Testis (tissue), 5 donors: ENCODE measurements around the gene LRRC37A2. TPM values are rescaled to one million over a fixed set of nuclear protein-coding genes. Genes with fewer than 3 reads are reported as not detected.
"Not testable (repeated sequence)": the region's sequence is repeated elsewhere in the genome, so short reads cannot be mapped to it uniquely, and the experiment has no call there.

ENCODE experiments used
- DNase-seq: peaks from one replicate; pipeline ENCODE4 v3.0.0-alpha.2; 2019
- H3K27ac ChIP-seq, 2 donors: fragments of 200-600 bp; sonication (generic); one replicate each; pipeline ENCODE4 v1.5.1; 2019
- H3K27me3 ChIP-seq: fragments of 200-600 bp; sonication (generic); one replicate; pipeline ENCODE4 v1.5.1; 2019
- H3K36me3 ChIP-seq: fragments of 200-600 bp; sonication (generic); one replicate; pipeline ENCODE4 v1.5.1; 2017; ENCODE audit warnings: low read depth; ENCODE audit errors: missing control alignments
- H3K4me1 ChIP-seq: fragments of 200-600 bp; sonication (generic); one replicate; pipeline ENCODE4 v1.5.1; 2019
- H3K4me3 ChIP-seq, 2 donors: fragments of 200-600 bp; sonication (generic); one replicate each; pipeline ENCODE4 v1.5.1; 2017 to 2019
- H3K9me3 ChIP-seq: fragments of 200-600 bp; sonication (generic); one replicate; pipeline ENCODE4 v1.5.1; 2017
- WGBS, 2 donors: methylation state at CpG; one replicate each; pipeline ENCODE4 v1.1.5; 2018; 5-methylcytosine and 5-hydroxymethylcytosine counted together
- intact Hi-C: fragments of 100-400 bp; cut with DNase I; formaldehyde crosslinking; loops from one replicate; pipeline ENCODE4 v1.15.1; 2023; ENCODE audit warnings: low total_unique reads
- long read RNA-seq, 2 donors: transcript quantifications; one replicate each; lab custom pipeline, GENCODE V29; 2026
- polyA plus RNA-seq: library from polyadenylated mRNA; stranded (reverse); fragments of 350-450 nt; fragmentation: Illumina TruSeq; extraction: RNeasy Lipid Tissue Mini Kit (QIAGEN cat#74804); gene quantifications from one replicate; pipeline ENCODE4 v1.2.3, GENCODE V29; 2014; ENCODE audit warnings: low read depth, low replicate concordance; ENCODE audit not compliant: insufficient read depth
- total RNA-seq, 2 donors: library from RNA; depleted of rRNA; stranded (reverse); fragments of >200 nt; gene quantifications; one replicate each; pipeline ENCODE4 v1.2.3, GENCODE V29; 2016

Gene LRRC37A2
- total RNA-seq (10 to 100 TPM; 25.0 to 62.0 TPM), polyA plus RNA-seq (18.0 TPM)
- long read RNA-seq, donor 1, transcript LRRC37A2-202 (6 exons, 3,082 nt): major isoform, 6 of 17 reads
- long read RNA-seq, donor 1, partial matches to known transcripts: 5 of 17 reads
- long read RNA-seq, donor 1, other reads (novel, unspliced or antisense): 6 of 17 reads
- long read RNA-seq, donor 2, transcript LRRC37A2-202 (6 exons, 3,082 nt): major isoform, 5 of 5 reads
- long read RNA-seq, donor 2, partial matches to known transcripts: 0 of 5 reads
- long read RNA-seq, donor 2, other reads (novel, unspliced or antisense): 0 of 5 reads

GRCh38 chr17:46512168-46512567 lies at the start of gene LRRC37A2:
Gene LRRC37A2, plus strand, starts transcription at chr17:46512468. Its CDS starts 245 bp downstream, at chr17:46512713.
- H3K9me3 ChIP-seq, intact Hi-C loops, H3K27me3 ChIP-seq, H3K4me1 ChIP-seq, H3K27ac ChIP-seq, H3K36me3 ChIP-seq, H3K4me3 ChIP-seq, DNase-seq: not testable (repeated sequence)
- 82 to 100% methylated on average over 3 of the region's 11 CpGs for WGBS, 2 donors

GRCh38 chr17:46467618-46468017 lies 44.6 kb upstream of the LRRC37A2 start:
- H3K9me3 ChIP-seq, intact Hi-C loops, DNase-seq, H3K4me3 ChIP-seq, H3K36me3 ChIP-seq, H3K27me3 ChIP-seq, H3K4me1 ChIP-seq, H3K27ac ChIP-seq: not testable (repeated sequence)
- WGBS, 2 donors: 76 to 83% methylated on average over 2 to 3 of the region's 5 CpGs

GRCh38 chr17:46474489-46474888 lies 37.8 kb upstream of the LRRC37A2 start:
- no CpG with 5 or more reads among the region's 3 CpGs for WGBS, 2 donors
- H3K27ac ChIP-seq, H3K4me3 ChIP-seq, intact Hi-C loops, H3K36me3 ChIP-seq, H3K4me1 ChIP-seq, H3K27me3 ChIP-seq, H3K9me3 ChIP-seq, DNase-seq: not testable (repeated sequence)

- 70 to 100% methylated on average over 1 to 2 of the region's 2 CpGs for WGBS, 2 donors
- H3K4me1 ChIP-seq, H3K27ac ChIP-seq, H3K36me3 ChIP-seq, DNase-seq, H3K4me3 ChIP-seq, intact Hi-C loops, H3K9me3 ChIP-seq, H3K27me3 ChIP-seq: not testable (repeated sequence)
Observed at GRCh38 chr17:46475583-46475982, 36.7 kb upstream of the LRRC37A2 start.

- WGBS, 2 donors: no CpG with 5 or more reads among the region's 3 CpGs
- H3K4me1 ChIP-seq, intact Hi-C loops, H3K27ac ChIP-seq, H3K9me3 ChIP-seq, H3K27me3 ChIP-seq, H3K36me3 ChIP-seq, DNase-seq, H3K4me3 ChIP-seq: not testable (repeated sequence)
Observed at GRCh38 chr17:46478823-46479222, 33.4 kb upstream of the LRRC37A2 start.

- H3K27me3 ChIP-seq, intact Hi-C loops, H3K27ac ChIP-seq, H3K4me3 ChIP-seq, DNase-seq, H3K4me1 ChIP-seq, H3K9me3 ChIP-seq, H3K36me3 ChIP-seq: not testable (repeated sequence)
- no CpG with 5 or more reads among the region's 2 CpGs for WGBS, 2 donors
Observed at GRCh38 chr17:46481310-46481709, 31.0 kb upstream of the LRRC37A2 start.

GRCh38 chr17:46492021-46492420 lies 20.2 kb upstream of the LRRC37A2 start:
- H3K4me3 ChIP-seq, H3K9me3 ChIP-seq, DNase-seq, H3K36me3 ChIP-seq, intact Hi-C loops, H3K27ac ChIP-seq, H3K4me1 ChIP-seq, H3K27me3 ChIP-seq: not testable (repeated sequence)
- WGBS, 2 donors: 91 to 92% methylated on average over 12 of the region's 16 CpGs

GRCh38 chr17:46499437-46500139 lies 12.7 kb upstream of the LRRC37A2 start:
- H3K36me3 ChIP-seq, intact Hi-C loops, H3K9me3 ChIP-seq, H3K27me3 ChIP-seq, H3K4me3 ChIP-seq, H3K4me1 ChIP-seq, DNase-seq, H3K27ac ChIP-seq: not testable (repeated sequence)
- no CpG with 5 or more reads among the region's 6 CpGs for WGBS, 2 donors

GRCh38 chr17:46505896-46506295 lies 6.4 kb upstream of the LRRC37A2 start:
- H3K36me3 ChIP-seq, H3K9me3 ChIP-seq, H3K27me3 ChIP-seq, intact Hi-C loops, DNase-seq, H3K27ac ChIP-seq, H3K4me3 ChIP-seq, H3K4me1 ChIP-seq: not testable (repeated sequence)
- 98 to 100% methylated on average over 4 to 7 of the region's 7 CpGs for WGBS, 2 donors

GRCh38 chr17:46534716-46535115 lies 22.4 kb downstream of the LRRC37A2 start:
- H3K27ac ChIP-seq, H3K4me1 ChIP-seq, H3K27me3 ChIP-seq, H3K36me3 ChIP-seq, H3K9me3 ChIP-seq, H3K4me3 ChIP-seq, intact Hi-C loops, DNase-seq: not testable (repeated sequence)
- 92 to 96% methylated on average over 19 to 22 of the region's 22 CpGs for WGBS, 2 donors

GRCh38 chr17:46548607-46549006 lies 36.3 kb downstream of the LRRC37A2 start:
- H3K27ac ChIP-seq, DNase-seq: not testable (repeated sequence)

GRCh38 chr17:46559155-46559554 lies 46.9 kb downstream of the LRRC37A2 start:
- H3K4me1 ChIP-seq, H3K36me3 ChIP-seq, H3K27ac ChIP-seq, H3K9me3 ChIP-seq, H3K27me3 ChIP-seq, intact Hi-C loops, DNase-seq, H3K4me3 ChIP-seq: not testable (repeated sequence)
- WGBS, 2 donors: no CpG with 5 or more reads among the region's 20 CpGs

More at GRCh38 chr17:46548607-46549006, 36.3 kb downstream of the LRRC37A2 start:
- H3K4me1 ChIP-seq, H3K36me3 ChIP-seq, intact Hi-C loops, H3K4me3 ChIP-seq, H3K27me3 ChIP-seq, H3K9me3 ChIP-seq: not testable (repeated sequence)
- 94 to 98% methylated on average over 7 to 9 of the region's 10 CpGs for WGBS, 2 donors
